Measurements from ENCODE around the gene CATSPERB.
"Not testable (repeated sequence)": the region's sequence is repeated elsewhere in the genome, so short reads cannot be mapped to it uniquely, and the experiment has no call there.

The CATSPERB gene

GRCh38 chr14:91614187-91614586, 117.7 kb downstream of the CATSPERB start:
- Histone ChIP-seq H3K9me3 (ENCODE audit: control insufficient read depth, insufficient read depth, low read length) (no peaks in the 10 kb centered on the region), H3K36me3 (ENCODE audit: control insufficient read depth, insufficient read depth, low read length) (no peaks in the 10 kb centered on the region), H3K27me3 (ENCODE audit: control insufficient read depth, insufficient read depth, low read length) (no peaks in the 10 kb centered on the region), H3K4me3 (ENCODE audit: low read length) (no peak overlapping the region), H3K27ac (ENCODE audit: low read length) (no peak overlapping the region), H3K4me1 (ENCODE audit: control insufficient read depth, insufficient read depth, low read length) (no peaks in the 10 kb centered on the region)
- WGBS (ENCODE audit: insufficient coverage, insufficient read length) = no CpG with 5 or more reads among the region's 2 CpGs
- DNase-seq (ENCODE audit: low read depth, low spot score) = no peak

DNA sequence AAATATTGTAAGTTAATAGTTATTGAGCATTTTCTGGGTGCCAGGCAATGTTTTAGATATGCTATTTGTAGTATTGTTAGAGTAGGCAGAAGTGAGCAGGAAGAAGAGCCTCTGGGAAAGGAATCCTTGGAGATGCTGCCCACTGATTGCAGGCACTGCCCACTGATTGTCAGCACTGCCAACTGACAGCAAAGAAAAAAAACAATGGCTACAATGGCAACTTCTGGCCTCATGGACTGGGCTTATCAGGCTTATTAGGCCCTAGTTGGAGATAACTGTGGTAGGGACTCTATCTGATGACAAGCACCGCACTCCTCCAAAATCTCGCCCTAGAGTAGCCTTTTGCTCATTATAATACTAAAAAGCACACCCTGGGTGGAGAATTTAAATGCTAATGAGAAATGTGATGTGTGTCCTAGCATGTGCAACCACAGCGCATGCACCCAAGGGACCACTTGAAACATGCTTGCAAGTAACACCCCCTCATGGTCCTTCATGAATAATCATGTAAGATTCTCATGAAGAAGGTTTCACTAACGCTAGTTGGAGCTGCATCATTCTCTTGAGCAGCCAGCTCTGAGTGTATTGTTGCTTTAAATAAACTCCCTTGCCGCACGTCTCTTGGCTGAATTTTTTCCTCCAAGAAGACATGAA, 118.3 kb downstream of the CATSPERB start:
- Histone ChIP-seq H3K27me3 (ENCODE audit: control insufficient read depth, insufficient read depth, low read length) (no peaks in the 10 kb centered on the region), H3K27ac (ENCODE audit: low read length) (no peak overlapping the region)
- WGBS (ENCODE audit: insufficient coverage, insufficient read length) = no CpG with 5 or more reads among the region's 6 CpGs

DNA sequence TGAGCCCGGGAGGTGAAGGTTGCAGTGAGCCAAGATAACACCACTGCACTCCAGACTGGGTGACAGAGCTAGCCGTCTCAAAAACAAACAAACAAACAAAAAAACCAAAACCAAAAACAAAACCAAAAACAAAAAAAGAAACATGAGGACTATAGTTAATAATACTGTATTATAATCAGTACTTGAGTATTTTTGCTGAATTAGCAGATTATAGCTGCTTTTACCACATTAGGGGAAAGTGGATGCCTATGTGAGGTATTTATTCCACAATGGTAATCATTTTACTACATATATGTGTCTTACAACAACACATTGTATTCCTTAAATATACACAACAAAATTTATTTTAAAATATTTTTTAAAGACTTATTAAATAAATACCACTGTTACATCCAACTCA, 120.4 kb downstream of the CATSPERB start:
- Histone ChIP-seq H3K4me1 (ENCODE audit: control insufficient read depth, insufficient read depth, low read length) (no peaks in the 10 kb centered on the region; the same call in 1 of the 2 replicates), H3K27me3 (ENCODE audit: control insufficient read depth, insufficient read depth, low read length) (no peaks in the 10 kb centered on the region), H3K9me3 (ENCODE audit: control insufficient read depth, insufficient read depth, low read length) (no peaks in the 10 kb centered on the region), H3K36me3 (ENCODE audit: control insufficient read depth, insufficient read depth, low read length) (no peaks in the 10 kb centered on the region), H3K27ac (ENCODE audit: low read length) (no peak overlapping the region), H3K4me3 (ENCODE audit: low read length) (no peak overlapping the region)
- no peak for DNase-seq (ENCODE audit: low read depth, low spot score)
- WGBS (ENCODE audit: insufficient coverage, insufficient read length) = no CpG with 5 or more reads among the region's 2 CpGs

More for the DNA sequence above, 118.3 kb downstream of the CATSPERB start:
- H3K4me3 ChIP-seq (ENCODE audit: low read length) = no peak overlapping the region
- no peaks in the 10 kb centered on the region for H3K9me3 ChIP-seq (ENCODE audit: control insufficient read depth, insufficient read depth, low read length)
- no peaks in the 10 kb centered on the region for H3K4me1 ChIP-seq (ENCODE audit: control insufficient read depth, insufficient read depth, low read length)
- DNase-seq (ENCODE audit: low read depth, low spot score) = no peak
- no peaks in the 10 kb centered on the region for H3K36me3 ChIP-seq (ENCODE audit: control insufficient read depth, insufficient read depth, low read length)

DNA sequence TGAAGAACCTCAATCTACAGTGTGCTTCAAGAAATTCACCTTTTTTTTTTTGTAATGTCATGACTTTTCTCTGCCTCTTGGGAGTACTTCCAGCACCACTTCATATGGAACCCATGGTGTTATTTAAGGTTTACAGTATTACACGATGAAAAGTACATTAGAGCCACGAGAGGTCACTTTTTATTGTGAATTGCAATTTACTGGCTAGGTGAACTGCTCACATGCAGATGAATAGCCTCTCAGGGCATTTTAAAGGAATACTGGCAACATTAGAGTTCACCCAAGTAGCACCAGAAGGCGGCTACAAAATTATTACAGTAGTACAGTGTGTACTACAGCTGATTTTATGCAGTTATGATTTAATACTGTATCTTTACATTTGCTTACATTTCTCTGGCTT, 122.7 kb downstream of the CATSPERB start:
- no peak for DNase-seq (ENCODE audit: low read depth, low spot score)
- Histone ChIP-seq H3K36me3 (ENCODE audit: control insufficient read depth, insufficient read depth, low read length) (no peaks in the 10 kb centered on the region), H3K4me3 (ENCODE audit: low read length) (no peak overlapping the region), H3K27ac (ENCODE audit: low read length) (no peak overlapping the region), H3K27me3 (ENCODE audit: control insufficient read depth, insufficient read depth, low read length) (no peaks in the 10 kb centered on the region), H3K9me3 (ENCODE audit: control insufficient read depth, insufficient read depth, low read length) (no peaks in the 10 kb centered on the region), H3K4me1 (ENCODE audit: control insufficient read depth, insufficient read depth, low read length) (no peaks in the 10 kb centered on the region; the same call in 1 of the 2 replicates)
- no CpG with 5 or more reads among the region's 3 CpGs for WGBS (ENCODE audit: insufficient coverage, insufficient read length)

DNA sequence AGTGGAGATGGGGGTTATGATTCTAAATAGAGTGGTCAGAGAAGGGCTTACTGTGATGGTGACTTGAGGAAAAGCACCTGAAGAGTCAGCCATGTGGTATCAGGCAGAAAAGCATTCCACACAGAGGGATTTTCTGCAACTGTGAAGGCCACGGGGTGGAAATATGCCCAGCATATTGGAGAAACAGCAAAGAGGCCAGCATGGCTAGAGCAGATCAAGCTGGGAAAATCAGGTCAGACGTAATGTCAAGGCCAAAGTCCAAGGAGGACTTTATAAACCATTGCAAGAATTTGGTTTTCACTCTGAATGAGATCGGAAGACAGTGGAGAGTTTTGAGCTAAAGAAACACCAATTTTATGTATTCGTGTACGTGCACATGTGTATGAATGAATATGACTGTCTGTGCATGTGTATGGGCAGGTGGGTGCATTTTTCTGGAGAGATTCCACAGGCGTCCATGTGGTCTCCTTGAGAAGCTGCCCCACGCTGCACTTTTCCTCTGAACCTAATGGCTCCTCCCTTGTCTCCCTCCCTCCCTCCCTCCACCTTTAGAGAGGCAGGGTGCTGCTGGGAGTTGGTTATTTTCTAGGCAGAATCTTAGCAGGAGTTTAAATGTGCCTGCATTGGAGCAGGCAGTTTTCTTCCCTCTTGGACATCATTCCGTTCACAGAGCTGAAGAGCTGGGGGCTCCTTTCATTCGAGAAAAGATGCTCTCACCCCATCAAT, 124.4 kb downstream of the CATSPERB start:
- Histone ChIP-seq H3K4me1 (ENCODE audit: control insufficient read depth, insufficient read depth, low read length) (no peaks in the 10 kb centered on the region; the same call in 1 of the 2 replicates), H3K36me3 (ENCODE audit: control insufficient read depth, insufficient read depth, low read length) (no peaks in the 10 kb centered on the region), H3K4me3 (ENCODE audit: low read length) (no peak overlapping the region), H3K9me3 (ENCODE audit: control insufficient read depth, insufficient read depth, low read length) (no peaks in the 10 kb centered on the region), H3K27ac (ENCODE audit: low read length) (no peak overlapping the region), H3K27me3 (ENCODE audit: control insufficient read depth, insufficient read depth, low read length) (no peaks in the 10 kb centered on the region)
- no CpG with 5 or more reads among the region's 9 CpGs for WGBS (ENCODE audit: insufficient coverage, insufficient read length)
- DNase-seq (ENCODE audit: low read depth, low spot score) = no peak

DNA sequence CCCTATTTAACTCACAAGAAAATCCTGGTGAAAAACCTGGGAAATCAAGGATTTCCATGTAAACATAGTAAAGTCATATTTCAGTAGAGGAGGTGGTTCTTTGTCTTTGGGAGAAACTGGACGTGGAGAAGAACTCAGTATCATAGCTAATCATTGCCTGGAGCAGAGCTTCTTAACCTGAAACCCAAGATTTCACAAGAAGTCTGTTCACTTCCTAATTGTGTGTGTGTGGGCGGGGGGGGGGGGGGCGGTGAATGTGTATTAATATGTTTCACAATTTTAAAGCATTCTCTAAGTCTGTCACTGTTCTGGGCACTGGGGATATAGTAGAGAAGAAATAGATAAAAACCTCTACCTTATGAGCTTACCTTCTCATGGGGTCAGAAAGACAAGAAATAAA, 125.0 kb downstream of the CATSPERB start:
- H3K27me3 ChIP-seq (ENCODE audit: control insufficient read depth, insufficient read depth, low read length) = no peaks in the 10 kb centered on the region
- no peak overlapping the region for H3K27ac ChIP-seq (ENCODE audit: low read length)
- no CpG with 5 or more reads among the region's 3 CpGs for WGBS (ENCODE audit: insufficient coverage, insufficient read length)
- no peaks in the 10 kb centered on the region; the same call in 1 of the 2 replicates for H3K4me1 ChIP-seq (ENCODE audit: control insufficient read depth, insufficient read depth, low read length)
- no peak for DNase-seq (ENCODE audit: low read depth, low spot score)
- no peak overlapping the region for H3K4me3 ChIP-seq (ENCODE audit: low read length)
- no peaks in the 10 kb centered on the region for H3K36me3 ChIP-seq (ENCODE audit: control insufficient read depth, insufficient read depth, low read length)
- H3K9me3 ChIP-seq (ENCODE audit: control insufficient read depth, insufficient read depth, low read length) = no peaks in the 10 kb centered on the region

DNA sequence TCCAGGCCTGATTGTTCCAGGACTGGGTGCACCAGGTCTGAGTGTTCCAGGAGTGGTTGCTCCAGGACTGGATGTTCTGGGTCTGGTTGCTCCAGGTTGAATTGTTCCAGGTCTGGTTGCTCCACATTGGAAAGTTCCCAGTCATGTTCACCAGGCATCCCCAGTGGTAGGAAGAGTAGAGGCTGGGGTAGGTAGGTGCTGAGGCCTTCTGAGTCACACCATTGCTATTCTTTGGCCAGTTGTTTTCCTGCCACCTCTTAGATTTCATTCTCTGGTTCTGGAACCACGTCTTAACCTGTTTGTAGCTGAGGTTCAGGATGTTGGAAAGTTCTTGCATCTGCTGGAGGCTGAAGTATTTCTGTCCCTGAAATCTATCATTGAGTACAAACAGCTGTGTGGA, 127.3 kb downstream of the CATSPERB start:
- not testable (repeated sequence) for H3K9me3 ChIP-seq (ENCODE audit: control insufficient read depth, insufficient read depth, low read length); H3K4me3 ChIP-seq (ENCODE audit: low read length); H3K27me3 ChIP-seq (ENCODE audit: control insufficient read depth, insufficient read depth, low read length); DNase-seq (ENCODE audit: low read depth, low spot score); H3K4me1 ChIP-seq (ENCODE audit: control insufficient read depth, insufficient read depth, low read length); H3K36me3 ChIP-seq (ENCODE audit: control insufficient read depth, insufficient read depth, low read length); H3K27ac ChIP-seq (ENCODE audit: low read length)
- no CpG with 5 or more reads among the region's 1 CpG for WGBS (ENCODE audit: insufficient coverage, insufficient read length)

GRCh38 chr14:91599994-91600393, 131.9 kb downstream of the CATSPERB start:
- no peak overlapping the region for H3K27ac ChIP-seq (ENCODE audit: low read length)
- no CpG with 5 or more reads among the region's 4 CpGs for WGBS (ENCODE audit: insufficient coverage, insufficient read length)

GRCh38 chr14:91595736-91596135, 136.2 kb downstream of the CATSPERB start:
- H3K27ac ChIP-seq (ENCODE audit: low read length) = no peak overlapping the region
- H3K27me3 ChIP-seq (ENCODE audit: control insufficient read depth, insufficient read depth, low read length) = no peaks in the 10 kb centered on the region
- peaks cover 2% of the 10 kb centered on the region for H3K9me3 ChIP-seq (ENCODE audit: control insufficient read depth, insufficient read depth, low read length)
- no peaks in the 10 kb centered on the region for H3K36me3 ChIP-seq (ENCODE audit: control insufficient read depth, insufficient read depth, low read length)
- DNase-seq (ENCODE audit: low read depth, low spot score) = no peak
- WGBS (ENCODE audit: insufficient coverage, insufficient read length) = no CpG with 5 or more reads among the region's 1 CpG
- no peak overlapping the region for H3K4me3 ChIP-seq (ENCODE audit: low read length)
- no peaks in the 10 kb centered on the region for H3K4me1 ChIP-seq (ENCODE audit: control insufficient read depth, insufficient read depth, low read length)

More at GRCh38 chr14:91599994-91600393, 131.9 kb downstream of the CATSPERB start:
- H3K4me3 ChIP-seq (ENCODE audit: low read length) = no peak overlapping the region
- peaks cover 2% of the 10 kb centered on the region for H3K9me3 ChIP-seq (ENCODE audit: control insufficient read depth, insufficient read depth, low read length)
- no peaks in the 10 kb centered on the region for H3K36me3 ChIP-seq (ENCODE audit: control insufficient read depth, insufficient read depth, low read length)
- no peak for DNase-seq (ENCODE audit: low read depth, low spot score)
- H3K27me3 ChIP-seq (ENCODE audit: control insufficient read depth, insufficient read depth, low read length) = no peaks in the 10 kb centered on the region
- no peaks in the 10 kb centered on the region for H3K4me1 ChIP-seq (ENCODE audit: control insufficient read depth, insufficient read depth, low read length)

DNA sequence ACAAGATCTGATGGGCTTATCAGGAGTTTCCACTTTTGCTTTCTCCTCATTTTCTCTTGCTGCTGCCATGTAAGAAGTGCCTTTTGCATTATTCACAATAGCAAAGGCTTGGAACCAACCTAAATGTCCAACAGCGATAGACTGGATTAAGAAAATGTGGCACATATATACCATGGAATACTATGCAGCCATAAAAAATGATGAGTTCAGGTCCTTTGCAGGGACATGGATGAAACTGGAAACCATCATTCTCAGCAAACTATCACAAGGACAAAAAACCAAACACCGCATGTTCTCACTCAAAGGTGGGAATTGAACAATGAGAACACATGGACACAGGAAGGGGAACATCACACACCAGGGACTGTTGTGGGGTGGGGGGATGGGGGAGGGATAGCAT, 137.9 kb downstream of the CATSPERB start:
- not testable (repeated sequence) for H3K9me3 ChIP-seq (ENCODE audit: control insufficient read depth, insufficient read depth, low read length); DNase-seq (ENCODE audit: low read depth, low spot score); H3K36me3 ChIP-seq (ENCODE audit: control insufficient read depth, insufficient read depth, low read length); H3K4me1 ChIP-seq (ENCODE audit: control insufficient read depth, insufficient read depth, low read length); H3K4me3 ChIP-seq (ENCODE audit: low read length); H3K27me3 ChIP-seq (ENCODE audit: control insufficient read depth, insufficient read depth, low read length); H3K27ac ChIP-seq (ENCODE audit: low read length)
- no CpG with 5 or more reads among the region's 2 CpGs for WGBS (ENCODE audit: insufficient coverage, insufficient read length)

DNA sequence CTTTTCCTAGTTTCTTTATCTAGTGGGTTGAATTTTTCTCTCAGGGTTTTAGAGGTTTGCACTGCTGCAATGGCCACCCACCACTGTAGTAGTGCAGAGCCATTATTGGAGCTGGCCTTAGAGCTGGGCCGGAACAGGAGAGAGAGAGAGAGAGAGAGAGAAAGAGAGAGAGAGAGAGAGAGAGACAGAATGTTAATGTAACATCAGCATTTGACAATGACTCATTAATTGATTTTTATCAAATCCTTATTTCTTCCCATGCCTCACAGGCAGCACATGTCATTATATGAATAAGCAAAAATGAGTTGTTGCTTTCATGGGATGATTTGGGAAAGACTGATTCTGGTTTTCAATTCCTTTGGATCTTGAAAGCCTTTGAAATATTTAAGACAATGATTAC, 145.5 kb downstream of the CATSPERB start:
- H3K36me3 ChIP-seq (ENCODE audit: control insufficient read depth, insufficient read depth, low read length) = no peaks in the 10 kb centered on the region
- DNase-seq (ENCODE audit: low read depth, low spot score) = no peak
- H3K9me3 ChIP-seq (ENCODE audit: control insufficient read depth, insufficient read depth, low read length) = no peaks in the 10 kb centered on the region
- no peak overlapping the region for H3K4me3 ChIP-seq (ENCODE audit: low read length)
- no CpG with 5 or more reads among the region's 1 CpG for WGBS (ENCODE audit: insufficient coverage, insufficient read length)
- H3K4me1 ChIP-seq (ENCODE audit: control insufficient read depth, insufficient read depth, low read length) = no peaks in the 10 kb centered on the region
- no peaks in the 10 kb centered on the region for H3K27me3 ChIP-seq (ENCODE audit: control insufficient read depth, insufficient read depth, low read length)
- H3K27ac ChIP-seq (ENCODE audit: low read length) = no peak overlapping the region

All from iPS DF 6.9 (cell line).